ENCODE measurements around the gene EMID1.

EMID1 gene

DNA sequence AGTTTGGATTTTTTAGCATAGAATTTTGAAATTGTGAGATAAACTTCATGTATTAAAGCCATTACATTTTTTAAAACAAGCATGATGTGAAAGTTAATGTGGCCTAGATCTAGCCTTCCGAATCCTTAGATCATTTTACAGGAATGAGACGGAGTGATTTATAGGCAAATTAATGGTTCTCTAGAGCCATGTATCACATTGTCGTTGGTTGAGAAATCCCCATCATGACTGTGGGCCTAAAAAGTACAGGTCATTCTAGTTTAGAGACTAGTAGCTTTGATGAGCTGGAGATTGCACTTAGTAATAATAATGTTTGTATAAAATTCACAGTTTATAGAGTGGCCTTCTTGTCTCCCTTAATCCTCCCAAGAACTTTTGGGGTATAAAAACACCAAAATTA is 69.5 kb downstream of the EMID1 start (continued):
- TF ChIP-seq, protein P1, sequence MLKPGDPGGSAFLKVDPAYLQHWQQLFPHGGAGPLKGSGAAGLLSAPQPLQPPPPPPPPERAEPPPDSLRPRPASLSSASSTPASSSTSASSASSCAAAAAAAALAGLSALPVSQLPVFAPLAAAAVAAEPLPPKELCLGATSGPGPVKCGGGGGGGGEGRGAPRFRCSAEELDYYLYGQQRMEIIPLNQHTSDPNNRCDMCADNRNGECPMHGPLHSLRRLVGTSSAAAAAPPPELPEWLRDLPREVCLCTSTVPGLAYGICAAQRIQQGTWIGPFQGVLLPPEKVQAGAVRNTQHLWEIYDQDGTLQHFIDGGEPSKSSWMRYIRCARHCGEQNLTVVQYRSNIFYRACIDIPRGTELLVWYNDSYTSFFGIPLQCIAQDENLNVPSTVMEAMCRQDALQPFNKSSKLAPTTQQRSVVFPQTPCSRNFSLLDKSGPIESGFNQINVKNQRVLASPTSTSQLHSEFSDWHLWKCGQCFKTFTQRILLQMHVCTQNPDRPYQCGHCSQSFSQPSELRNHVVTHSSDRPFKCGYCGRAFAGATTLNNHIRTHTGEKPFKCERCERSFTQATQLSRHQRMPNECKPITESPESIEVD (tag by site-specific recombination; IDR thresholded peaks at IDR 0.05), result peak; percentile 34; the same call in 1 of the 2 replicates
- no peak for TF ChIP-seq ZNF280C (tag by site-specific recombination; IDR thresholded peaks at IDR 0.05)

DNA sequence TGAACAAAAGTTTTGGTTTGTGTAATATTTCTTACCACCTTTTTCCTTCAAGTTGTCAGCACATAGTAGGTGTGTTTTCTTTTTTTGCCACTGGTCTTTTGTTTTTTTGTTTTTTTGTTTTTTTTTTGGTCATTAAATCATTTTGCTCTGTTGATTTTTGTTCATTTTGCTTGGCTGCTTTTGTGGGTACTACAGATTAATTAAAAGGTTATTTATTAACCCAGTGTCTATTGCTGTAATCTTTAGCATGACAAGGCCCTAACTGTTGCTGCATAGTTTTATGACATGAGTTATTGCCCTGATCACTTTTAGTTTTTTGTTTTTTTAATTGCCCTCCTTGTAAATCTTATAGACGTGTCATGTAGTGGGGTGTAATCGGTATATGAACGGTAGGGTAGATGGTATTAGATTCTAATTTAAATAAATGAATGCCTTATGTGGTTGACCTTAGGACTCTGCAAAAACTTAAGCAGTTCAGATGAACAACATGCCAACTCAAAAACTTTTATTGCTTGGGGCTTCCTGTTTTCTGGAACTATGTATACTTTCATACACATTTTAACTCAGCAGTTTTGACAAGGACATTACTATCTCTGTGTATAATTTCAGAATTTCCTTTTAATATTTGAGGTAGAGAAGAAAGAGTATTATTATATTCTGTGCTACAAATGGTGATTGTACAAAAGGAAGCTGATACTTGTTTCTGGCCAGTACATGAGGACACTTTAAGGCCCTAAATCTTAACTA is 70.3 kb downstream of the EMID1 start:
- Histone ChIP-seq H3K36me3 (ENCODE audit: control insufficient read depth in 2 of 2, insufficient read depth in 1 of 2, low read length in 2 of 2) (peaks cover 76 to 97% of the 10 kb centered on the region in 2 experiments), H3K27ac (ENCODE audit: extremely low read depth, low read depth, low read length) (peak overlapping the region; percentile 14; the same call in 1 of the 2 replicates), H3K4me3 (ENCODE audit: low read depth, low read length) (no peak overlapping the region), H3K9me3 (ENCODE audit: control insufficient read depth, insufficient read depth, low read depth, low read length) (no peaks in the 10 kb centered on the region), H3K4me1 (ENCODE audit: control insufficient read depth, insufficient read depth, low read length) (peaks cover 3% of the 10 kb centered on the region)
- TF ChIP-seq FEZF1 (tag by site-specific recombination; IDR thresholded peaks at IDR 0.05), result peak; percentile 54; the same call in 1 of the 2 replicates
- TF ChIP-seq SCRT1 (tag by site-specific recombination; IDR thresholded peaks at IDR 0.05; ENCODE audit: borderline replicate concordance), result peak; percentile 48; the same call in 1 of the 2 replicates
- TF ChIP-seq, protein P1 (tag by site-specific recombination; IDR thresholded peaks at IDR 0.05), result peak; percentile 53
- TF ChIP-seq SCRT2 (tag by site-specific recombination; IDR thresholded peaks at IDR 0.05), result peak; percentile 64
- TF ChIP-seq ZSCAN5A (tag by site-specific recombination; IDR thresholded peaks at IDR 0.05), result no peak
- no peak for TF ChIP-seq ZNF549 (tag by site-specific recombination; IDR thresholded peaks at IDR 0.05)
- TF ChIP-seq ZNF621 (tag by site-specific recombination; IDR thresholded peaks at IDR 0.05), result no peak
- no peak for TF ChIP-seq ZNF10 (tag by site-specific recombination; IDR thresholded peaks at IDR 0.05)
- CTCF ChIA-PET, result interaction anchor here (0.6 to 0.7 kb wide), 2 partner anchors 189 to 278 kb away, joined by 3 read pairs; partner anchors contain the start of gene THOC5
- POLR2A ChIA-PET, result interaction anchor here (1.0 to 1.8 kb wide), 2 partner anchors 9 to 11 kb away, joined by 3 to 12 read pairs; no protein-coding TSS in a partner anchor

GRCh38 chr22:29277927-29278326 is 72.2 kb downstream of the EMID1 start:
- Histone ChIP-seq H3K27ac (ENCODE audit: extremely low read depth, low read depth, low read length) (no peak overlapping the region), H3K4me3 (ENCODE audit: low read depth, low read length) (no peak overlapping the region), H3K4me1 (ENCODE audit: control insufficient read depth, insufficient read depth, low read length) (0 out of 2 replicates have a peak, but pooled peaks cover 2% of the 10 kb centered on the region), H3K36me3 (ENCODE audit: control insufficient read depth in 2 of 2, insufficient read depth in 1 of 2, low read length in 2 of 2) (peaks cover 89 to 97% of the 10 kb centered on the region in 2 experiments), H3K9me3 (ENCODE audit: control insufficient read depth, insufficient read depth, low read depth, low read length) (no peaks in the 10 kb centered on the region)
- CTCF ChIA-PET, result interaction anchor here (1.1 kb wide), 1 partner anchor 10 kb away, joined by 6 read pairs; no protein-coding TSS in a partner anchor
- POLR2A ChIA-PET, result interaction anchor here (1.8 kb wide), 1 partner anchor 10 kb away, joined by 12 read pairs; no protein-coding TSS in a partner anchor
- TF ChIP-seq ZNF248 (tag by site-specific recombination; IDR thresholded peaks at IDR 0.05), result no peak
- peak; percentile 83 for TF ChIP-seq GLIS1 (tag by site-specific recombination; IDR thresholded peaks at IDR 0.05)
